ENCODE results near the gene VSTM4.

VSTM4 gene

GRCh38 chr10:49008505-49009198 lies 106.7 kb downstream of the VSTM4 start:
- TF ChIP-seq JUND (IDR thresholded peaks at IDR 0.05; ENCODE audit: low read depth) = no peak
- DNase-seq (ENCODE audit: low read depth in 1 of 2, low spot score in 1 of 2) = no peak
- in situ Hi-C loops (cut with HindIII; ENCODE audit: low pct_unique_long_range_greater_than_20kb, low sequenced_read_pairs) = no loop called here

GRCh38 chr10:49008091-49008490 lies 107.2 kb downstream of the VSTM4 start:
- in situ Hi-C loops (cut with HindIII; ENCODE audit: low pct_unique_long_range_greater_than_20kb, low sequenced_read_pairs) = no loop called here
- TF ChIP-seq JUND (IDR thresholded peaks at IDR 0.05; ENCODE audit: low read depth) = no peak
- no peak for DNase-seq (ENCODE audit: low read depth in 1 of 2, low spot score in 1 of 2)

- TF ChIP-seq JUND (IDR thresholded peaks at IDR 0.05; ENCODE audit: low read depth) = no peak
- no peak for DNase-seq (ENCODE audit: low read depth in 1 of 2, low spot score in 1 of 2)
- in situ Hi-C loops (cut with HindIII; ENCODE audit: low pct_unique_long_range_greater_than_20kb, low sequenced_read_pairs) = no loop called here
These were observed 108.2 kb downstream of the VSTM4 start for GRCh38 chr10:49007129-49007528.

GRCh38 chr10:49005270-49005669 lies 110.1 kb downstream of the VSTM4 start:
- in situ Hi-C loops (cut with HindIII; ENCODE audit: low pct_unique_long_range_greater_than_20kb, low sequenced_read_pairs) = no loop called here
- DNase-seq (ENCODE audit: low read depth in 1 of 2, low spot score in 1 of 2) = no peak
- no peak for TF ChIP-seq JUND (IDR thresholded peaks at IDR 0.05; ENCODE audit: low read depth)

- no peak for TF ChIP-seq JUND (IDR thresholded peaks at IDR 0.05; ENCODE audit: low read depth)
- in situ Hi-C loops (cut with HindIII; ENCODE audit: low pct_unique_long_range_greater_than_20kb, low sequenced_read_pairs) = no loop called here
- DNase-seq (ENCODE audit: low read depth in 1 of 2, low spot score in 1 of 2) = no peak
These were observed 113.3 kb downstream of the VSTM4 start for GRCh38 chr10:49001870-49002672.

GRCh38 chr10:49001402-49001801 lies 113.9 kb downstream of the VSTM4 start:
- no peak for DNase-seq (ENCODE audit: low read depth in 1 of 2, low spot score in 1 of 2)
- in situ Hi-C loops (cut with HindIII; ENCODE audit: low pct_unique_long_range_greater_than_20kb, low sequenced_read_pairs) = no loop called here
- TF ChIP-seq JUND (IDR thresholded peaks at IDR 0.05; ENCODE audit: low read depth) = no peak

- in situ Hi-C loops (cut with HindIII; ENCODE audit: low pct_unique_long_range_greater_than_20kb, low sequenced_read_pairs) = no loop called here
- DNase-seq (ENCODE audit: low read depth in 1 of 2, low spot score in 1 of 2) = no peak
- TF ChIP-seq JUND (IDR thresholded peaks at IDR 0.05; ENCODE audit: low read depth) = no peak
These were observed 114.6 kb downstream of the VSTM4 start for GRCh38 chr10:49000437-49001398.

GRCh38 chr10:48999346-48999745 lies 116.0 kb downstream of the VSTM4 start:
- DNase-seq (ENCODE audit: low read depth in 1 of 2, low spot score in 1 of 2) = no peak
- in situ Hi-C loops (cut with HindIII; ENCODE audit: low pct_unique_long_range_greater_than_20kb, low sequenced_read_pairs) = no loop called here
- TF ChIP-seq JUND (IDR thresholded peaks at IDR 0.05; ENCODE audit: low read depth) = no peak

- no peak for DNase-seq (ENCODE audit: low read depth in 1 of 2, low spot score in 1 of 2)
- in situ Hi-C loops (cut with HindIII; ENCODE audit: low pct_unique_long_range_greater_than_20kb, low sequenced_read_pairs) = no loop called here
- TF ChIP-seq JUND (IDR thresholded peaks at IDR 0.05; ENCODE audit: low read depth) = no peak
These were observed 119.0 kb downstream of the VSTM4 start for GRCh38 chr10:48996329-48996728.

- no peak for DNase-seq (ENCODE audit: low read depth in 1 of 2, low spot score in 1 of 2)
- TF ChIP-seq JUND (IDR thresholded peaks at IDR 0.05; ENCODE audit: low read depth) = no peak
- in situ Hi-C loops (cut with HindIII; ENCODE audit: low pct_unique_long_range_greater_than_20kb, low sequenced_read_pairs) = no loop called here
These were observed 121.7 kb downstream of the VSTM4 start for GRCh38 chr10:48993627-48994026.

- no peak for DNase-seq (ENCODE audit: low read depth in 1 of 2, low spot score in 1 of 2)
- in situ Hi-C loops (cut with HindIII; ENCODE audit: low pct_unique_long_range_greater_than_20kb, low sequenced_read_pairs) = no loop called here
- no peak for TF ChIP-seq JUND (IDR thresholded peaks at IDR 0.05; ENCODE audit: low read depth)
These were observed 125.1 kb downstream of the VSTM4 start for GRCh38 chr10:48990226-48990625.

- in situ Hi-C loops (cut with HindIII; ENCODE audit: low pct_unique_long_range_greater_than_20kb, low sequenced_read_pairs) = no loop called here
- no peak for DNase-seq (ENCODE audit: low read depth in 1 of 2, low spot score in 1 of 2)
- no peak for TF ChIP-seq JUND (IDR thresholded peaks at IDR 0.05; ENCODE audit: low read depth)
These were observed 129.6 kb downstream of the VSTM4 start for GRCh38 chr10:48985621-48986158.

Data from T47D (cell line).